GM18505 (cell line): ENCODE results near the gene UPK3BL1.
A peak's percentile ranks its signal among the peaks of the same experiment; 100 is the strongest.
"Not testable (repeated sequence)": the region's sequence is repeated elsewhere in the genome, so short reads cannot be mapped to it uniquely, and the experiment has no call there.

Experiments
- ATAC-seq: cut with Tn5 transposase; IDR thresholded peaks from one replicate; pipeline ENCODE4 v1.9.1; 2021; ENCODE audit not compliant: unreplicated experiment

UPK3BL1 gene

GRCh38 chr7:102630622-102631021, 12.0 kb downstream of the UPK3BL1 start:
- ATAC-seq = not testable (repeated sequence)

GRCh38 chr7:102627271-102627904, 15.2 kb downstream of the UPK3BL1 start:
- not testable (repeated sequence) for ATAC-seq

- ATAC-seq = not testable (repeated sequence)
These were observed 24.5 kb downstream of the UPK3BL1 start for GRCh38 chr7:102618122-102618521.

GRCh38 chr7:102616507-102617125, 26.0 kb downstream of the UPK3BL1 start, which contains the start of gene RASA4:
TSS of gene RASA4 (minus strand) at chr7:102616756. CDS start at chr7:102616689, 67 bp downstream.
- ATAC-seq = peak; percentile 79

GRCh38 chr7:102615930-102616329, 26.7 kb downstream of the UPK3BL1 start:
- not testable (repeated sequence) for ATAC-seq

- not testable (repeated sequence) for ATAC-seq
These were observed 27.7 kb downstream of the UPK3BL1 start for GRCh38 chr7:102614873-102615272.

- ATAC-seq = peak; percentile 8
These were observed 28.3 kb downstream of the UPK3BL1 start for GRCh38 chr7:102614346-102614697.

- ATAC-seq = peak; percentile 41
These were observed 28.8 kb downstream of the UPK3BL1 start for GRCh38 chr7:102613575-102614345.

- ATAC-seq = not testable (repeated sequence)
These were observed 30.8 kb downstream of the UPK3BL1 start for GRCh38 chr7:102611675-102612325.

GRCh38 chr7:102611013-102611674, 31.4 kb downstream of the UPK3BL1 start:
- peak; percentile 35 for ATAC-seq

- not testable (repeated sequence) for ATAC-seq
These were observed 32.1 kb downstream of the UPK3BL1 start for GRCh38 chr7:102610441-102610840.

- ATAC-seq = not testable (repeated sequence)
These were observed 32.9 kb downstream of the UPK3BL1 start for GRCh38 chr7:102609734-102610133.

GRCh38 chr7:102606848-102607247, 35.7 kb downstream of the UPK3BL1 start:
- ATAC-seq = not testable (repeated sequence)

- not testable (repeated sequence) for ATAC-seq
These were observed 38.0 kb downstream of the UPK3BL1 start for GRCh38 chr7:102604431-102605145.

GRCh38 chr7:102602317-102602716, 40.3 kb downstream of the UPK3BL1 start:
- not testable (repeated sequence) for ATAC-seq

- not testable (repeated sequence) for ATAC-seq
These were observed 42.9 kb downstream of the UPK3BL1 start for GRCh38 chr7:102599699-102600098.

- not testable (repeated sequence) for ATAC-seq
These were observed 46.6 kb downstream of the UPK3BL1 start for GRCh38 chr7:102596036-102596435.

GRCh38 chr7:102593637-102594334, 48.8 kb downstream of the UPK3BL1 start:
- peak; percentile 64 for ATAC-seq

- ATAC-seq = peak; percentile 36
These were observed 50.0 kb downstream of the UPK3BL1 start for GRCh38 chr7:102592477-102593019.
